HepG2 (cell line): ENCODE results near the gene SPATA25. TPM values are rescaled to one million over a fixed set of nuclear protein-coding genes. Genes with fewer than 3 reads are reported as not detected.

Experiments used
- GABPB1 ChIP-seq: IDR thresholded peaks from 2 replicates; pipeline ENCODE4 v1.6.1; 2016; ENCODE audit warnings: mild to moderate bottlenecking, missing genetic modification reagents, moderate library complexity, missing compliant biosample characterization
- IKZF1 ChIP-seq: fragments of 450-650 bp; IDR thresholded peaks from 2 replicates; pipeline ENCODE4 v1.7.1; 2016
- SALL1 ChIP-seq: sonication (generic); formaldehyde crosslinking; IDR thresholded peaks from 2 replicates; pipeline ENCODE4 v1.8.0; 2022; ENCODE audit warnings: mild to moderate bottlenecking, missing genetic modification reagents
- ZFP82 ChIP-seq: sonication (generic); formaldehyde crosslinking; IDR thresholded peaks from 2 replicates; pipeline ENCODE4 v1.5.1; 2020; ENCODE audit warnings: mild to moderate bottlenecking, missing genetic modification reagents, borderline replicate concordance
- ZNF263 ChIP-seq: sonication (generic); formaldehyde crosslinking; IDR thresholded peaks from 2 replicates; pipeline ENCODE4 v1.4.0; 2020; ENCODE audit warnings: missing genetic modification reagents
- ZNF619 ChIP-seq: sonication (generic); formaldehyde crosslinking; IDR thresholded peaks from 2 replicates; pipeline ENCODE4 v1.4.0; 2020; ENCODE audit warnings: mild to moderate bottlenecking, missing genetic modification reagents
- ZNF746 ChIP-seq: sonication (generic); formaldehyde crosslinking; IDR thresholded peaks from 2 replicates; pipeline ENCODE4 v1.8.0; 2022; ENCODE audit warnings: mild to moderate bottlenecking, missing genetic modification reagents
- ZNF780A ChIP-seq: sonication (generic); formaldehyde crosslinking; IDR thresholded peaks from 2 replicates; pipeline ENCODE4 v1.8.0; 2022; ENCODE audit warnings: mild to moderate bottlenecking, missing genetic modification reagents, moderate library complexity
- polyA plus RNA-seq, 8 experiments: library from polyadenylated mRNA; depleted of rRNA in 3 of 8; stranded (reverse) in 7 of 8; unstranded in 1 of 8; fragments of >200 nt; fragmentation: Illumina TruSeq in 4 of 8; extraction: Trizol in 4 of 8; gene quantifications; 2 replicates each; pipeline versions ENCODE4 v1.2.1 to v1.2.3, GENCODE V29; 2011 to 2016; ENCODE audit warnings: low read depth in 4 of 8, missing spikeins in 1 of 8, mixed read lengths in 1 of 8; ENCODE audit not compliant: insufficient read depth in 1 of 8
- total RNA-seq, 5 experiments: library from RNA; depleted of rRNA; stranded (reverse); fragments of >200 nt; fragmentation: Illumina TruSeq; extraction: Trizol; gene quantifications; 2 replicates each; pipeline ENCODE4 v1.2.3, GENCODE V29; 2016; ENCODE audit warnings: low read depth in 1 of 5
- TF ChIP-seq, protein P1 (sequence below), 2 experiments: sonication (generic) in 1 of 2; formaldehyde crosslinking in 1 of 2; IDR thresholded peaks; 2 replicates each; pipeline versions ENCODE4 v1.5.1 to v1.6.1; 2011 to 2020; ENCODE audit warnings: borderline replicate concordance in 1 of 2, low read depth in 1 of 2, low read length in 1 of 2, mild to moderate bottlenecking in 1 of 2, missing genetic modification reagents in 1 of 2, moderate library complexity in 1 of 2
- TF ChIP-seq, protein P2 (sequence below): fragments of 450-650 bp; IDR thresholded peaks from 2 replicates; pipeline ENCODE4 v1.6.1; 2016
- TF ChIP-seq, protein P3 (sequence below): IDR thresholded peaks from 2 replicates; pipeline ENCODE4 v1.6.1; 2016; ENCODE audit warnings: mild to moderate bottlenecking, missing biosample characterization, missing genetic modification reagents
- TF ChIP-seq, protein P4 (sequence below): sonication (generic); formaldehyde crosslinking; IDR thresholded peaks from 2 replicates; pipeline ENCODE4 v1.8.1; 2023; ENCODE audit warnings: mild to moderate bottlenecking, moderate library complexity, missing genetic modification reagents

The SPATA25 gene
- total and polyA plus RNA-seq, 2 of the 13 experiments (the other 11 are each of a cell fraction or from before 2014, with no cell fraction given), result 4.8 to 7.6 TPM

DNA sequence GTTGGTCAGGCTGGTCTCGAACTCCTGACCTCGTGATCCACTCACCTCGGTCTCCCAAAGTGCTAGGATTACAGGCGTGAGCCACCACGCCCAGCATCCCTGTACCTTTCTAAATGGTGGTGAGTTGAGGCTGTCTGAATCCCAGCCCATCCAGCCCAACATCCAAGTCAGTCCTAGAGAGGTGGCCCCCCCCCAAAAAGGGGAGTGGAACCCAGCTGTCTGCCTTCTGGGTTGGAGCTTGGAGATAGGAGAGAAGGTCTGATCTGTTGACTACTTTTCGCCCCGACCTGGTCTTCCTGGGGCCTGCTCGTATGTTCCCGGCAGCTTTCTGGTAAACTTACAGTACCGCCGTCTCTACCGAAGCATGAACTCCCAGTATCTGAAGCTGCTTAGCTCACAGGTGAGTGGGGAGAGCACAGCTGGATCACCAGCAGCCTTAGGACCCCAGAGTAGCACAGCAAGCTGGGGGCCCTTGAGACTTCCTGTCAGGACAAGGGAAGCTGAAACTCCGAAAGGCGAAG, 9.3 kb upstream of the SPATA25 start (continued):
- TF ChIP-seq, protein P1, sequence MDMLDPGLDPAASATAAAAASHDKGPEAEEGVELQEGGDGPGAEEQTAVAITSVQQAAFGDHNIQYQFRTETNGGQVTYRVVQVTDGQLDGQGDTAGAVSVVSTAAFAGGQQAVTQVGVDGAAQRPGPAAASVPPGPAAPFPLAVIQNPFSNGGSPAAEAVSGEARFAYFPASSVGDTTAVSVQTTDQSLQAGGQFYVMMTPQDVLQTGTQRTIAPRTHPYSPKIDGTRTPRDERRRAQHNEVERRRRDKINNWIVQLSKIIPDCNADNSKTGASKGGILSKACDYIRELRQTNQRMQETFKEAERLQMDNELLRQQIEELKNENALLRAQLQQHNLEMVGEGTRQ (IDR thresholded peaks at IDR 0.05; ENCODE audit: low read depth, low read length), result no peak
- TF ChIP-seq, protein P1 (CRISPR knock-in tag; IDR thresholded peaks at IDR 0.05; ENCODE audit: borderline replicate concordance), result peak; percentile 15; the same call in 1 of the 2 replicates
- TF ChIP-seq, protein P2, sequence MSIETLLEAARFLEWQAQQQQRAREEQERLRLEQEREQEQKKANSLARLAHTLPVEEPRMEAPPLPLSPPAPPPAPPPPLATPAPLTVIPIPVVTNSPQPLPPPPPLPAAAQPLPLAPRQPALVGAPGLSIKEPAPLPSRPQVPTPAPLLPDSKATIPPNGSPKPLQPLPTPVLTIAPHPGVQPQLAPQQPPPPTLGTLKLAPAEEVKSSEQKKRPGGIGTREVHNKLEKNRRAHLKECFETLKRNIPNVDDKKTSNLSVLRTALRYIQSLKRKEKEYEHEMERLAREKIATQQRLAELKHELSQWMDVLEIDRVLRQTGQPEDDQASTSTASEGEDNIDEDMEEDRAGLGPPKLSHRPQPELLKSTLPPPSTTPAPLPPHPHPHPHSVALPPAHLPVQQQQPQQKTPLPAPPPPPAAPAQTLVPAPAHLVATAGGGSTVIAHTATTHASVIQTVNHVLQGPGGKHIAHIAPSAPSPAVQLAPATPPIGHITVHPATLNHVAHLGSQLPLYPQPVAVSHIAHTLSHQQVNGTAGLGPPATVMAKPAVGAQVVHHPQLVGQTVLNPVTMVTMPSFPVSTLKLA, result no peak
- TF ChIP-seq ZFP82 (CRISPR knock-in tag) (no peak), SALL1 (CRISPR knock-in tag) (no peak), ZNF619 (no peak), ZNF746 (CRISPR knock-in tag) (0 out of 2 replicates have a peak, but pooled peaks have one; percentile 43), ZNF263 (CRISPR knock-in tag) (no peak), ZNF780A (CRISPR knock-in tag) (no peak), GABPB1 (CRISPR knock-in tag) (no peak), IKZF1 (no peak)
- TF ChIP-seq, protein P3, sequence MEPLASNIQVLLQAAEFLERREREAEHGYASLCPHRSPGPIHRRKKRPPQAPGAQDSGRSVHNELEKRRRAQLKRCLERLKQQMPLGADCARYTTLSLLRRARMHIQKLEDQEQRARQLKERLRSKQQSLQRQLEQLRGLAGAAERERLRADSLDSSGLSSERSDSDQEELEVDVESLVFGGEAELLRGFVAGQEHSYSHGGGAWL (CRISPR knock-in tag), result no peak
- TF ChIP-seq, protein P4, sequence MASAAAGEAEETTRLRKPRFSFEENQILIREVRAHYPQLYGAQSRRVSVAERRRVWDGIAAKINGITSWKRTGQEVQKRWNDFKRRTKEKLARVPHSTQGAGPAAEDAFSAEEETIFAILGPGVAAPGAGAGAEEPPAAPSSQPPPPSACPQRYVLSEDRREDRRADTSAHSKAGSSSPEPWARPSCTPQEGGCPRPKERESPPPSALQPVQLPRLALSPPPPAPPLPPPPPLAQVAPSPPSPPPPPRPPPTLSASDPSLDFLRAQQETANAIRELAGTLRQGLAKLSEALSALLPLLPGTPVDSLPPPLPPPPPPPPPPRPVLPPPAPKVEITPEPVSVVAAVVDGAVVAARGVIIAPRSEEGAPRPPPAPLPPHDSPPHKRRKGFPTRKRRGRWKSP (CRISPR knock-in tag), result no peak
- TF ChIP-seq, all 625 proteins: peak for 7
